Stomach (tissue), 4 donors: Measurements from ENCODE around the gene SIX1.

Source experiments
- EP300 ChIP-seq: sonication (generic); formaldehyde crosslinking; IDR thresholded peaks from one replicate; pipeline ENCODE4 v1.6.1; 2017; ENCODE audit warnings: antibody characterized with exemption
- POLR2A ChIP-seq, 4 donors: fragments of 450-650 bp; IDR thresholded peaks; one replicate each; pipeline ENCODE4 v1.6.1; 2016; ENCODE audit warnings: antibody characterized with exemption in 4 of 4, control low read depth in 2 of 4, mild to moderate bottlenecking in 1 of 4, moderate library complexity in 1 of 4
- POLR2AphosphoS5 ChIP-seq, 3 donors: sonication (generic); formaldehyde crosslinking; IDR thresholded peaks; one replicate each; pipeline ENCODE4 v1.6.1; 2016; ENCODE audit warnings: antibody characterized with exemption in 3 of 3
- TF ChIP-seq, protein P1 (sequence below), 7 experiments: fragments of 450-650 bp in 4 of 7; fragments of 200-600 bp in 3 of 7; sonication (generic) in 3 of 7; IDR thresholded peaks; one replicate each; pipeline ENCODE4 v1.5.1; 2016 to 2019; ENCODE audit warnings: antibody characterized with exemption in 7 of 7, control low read depth in 2 of 7, mild to moderate bottlenecking in 1 of 7

DNA sequence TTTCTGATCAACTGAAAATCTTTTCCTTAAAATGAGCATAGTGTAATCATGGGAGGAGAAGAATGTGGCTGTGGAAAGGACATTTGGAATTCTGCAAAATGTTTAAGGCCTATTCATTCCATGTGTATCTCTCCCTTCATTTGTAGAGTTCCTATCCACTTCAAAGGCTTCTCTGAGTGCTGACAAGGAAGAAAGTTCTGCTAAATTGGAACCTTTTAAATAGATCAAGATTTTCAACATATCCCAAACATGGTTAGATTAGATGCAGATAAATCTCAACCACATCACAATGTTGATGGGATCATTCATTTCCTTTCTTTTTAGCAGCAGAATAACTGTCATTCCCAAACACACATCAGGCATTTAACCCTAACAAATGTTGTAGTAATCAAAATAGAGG, 28.4 kb upstream of the SIX1 start:
- no peak for TF ChIP-seq POLR2A (IDR thresholded peaks at IDR 0.05)
- TF ChIP-seq, protein P1, sequence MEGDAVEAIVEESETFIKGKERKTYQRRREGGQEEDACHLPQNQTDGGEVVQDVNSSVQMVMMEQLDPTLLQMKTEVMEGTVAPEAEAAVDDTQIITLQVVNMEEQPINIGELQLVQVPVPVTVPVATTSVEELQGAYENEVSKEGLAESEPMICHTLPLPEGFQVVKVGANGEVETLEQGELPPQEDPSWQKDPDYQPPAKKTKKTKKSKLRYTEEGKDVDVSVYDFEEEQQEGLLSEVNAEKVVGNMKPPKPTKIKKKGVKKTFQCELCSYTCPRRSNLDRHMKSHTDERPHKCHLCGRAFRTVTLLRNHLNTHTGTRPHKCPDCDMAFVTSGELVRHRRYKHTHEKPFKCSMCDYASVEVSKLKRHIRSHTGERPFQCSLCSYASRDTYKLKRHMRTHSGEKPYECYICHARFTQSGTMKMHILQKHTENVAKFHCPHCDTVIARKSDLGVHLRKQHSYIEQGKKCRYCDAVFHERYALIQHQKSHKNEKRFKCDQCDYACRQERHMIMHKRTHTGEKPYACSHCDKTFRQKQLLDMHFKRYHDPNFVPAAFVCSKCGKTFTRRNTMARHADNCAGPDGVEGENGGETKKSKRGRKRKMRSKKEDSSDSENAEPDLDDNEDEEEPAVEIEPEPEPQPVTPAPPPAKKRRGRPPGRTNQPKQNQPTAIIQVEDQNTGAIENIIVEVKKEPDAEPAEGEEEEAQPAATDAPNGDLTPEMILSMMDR (IDR thresholded peaks at IDR 0.05) = no peak
- TF ChIP-seq EP300 = no peak
- no peak for TF ChIP-seq POLR2AphosphoS5 (IDR thresholded peaks at IDR 0.05)
